SK-N-MC (cell line): Measurements from ENCODE around the gene ARPC1A.

ENCODE experiments used
- EZH2 ChIP-seq: fragments of 200-600 bp; sonication (generic); IDR thresholded peaks from one replicate; pipeline ENCODE4 v1.6.1; 2017; ENCODE audit warnings: antibody characterized with exemption
- POLR2AphosphoS5 ChIP-seq: IDR thresholded peaks from 2 replicates; pipeline ENCODE4 v1.6.1; 2012; ENCODE audit warnings: mild to moderate bottlenecking, low read depth, low read length, borderline replicate concordance

DNA sequence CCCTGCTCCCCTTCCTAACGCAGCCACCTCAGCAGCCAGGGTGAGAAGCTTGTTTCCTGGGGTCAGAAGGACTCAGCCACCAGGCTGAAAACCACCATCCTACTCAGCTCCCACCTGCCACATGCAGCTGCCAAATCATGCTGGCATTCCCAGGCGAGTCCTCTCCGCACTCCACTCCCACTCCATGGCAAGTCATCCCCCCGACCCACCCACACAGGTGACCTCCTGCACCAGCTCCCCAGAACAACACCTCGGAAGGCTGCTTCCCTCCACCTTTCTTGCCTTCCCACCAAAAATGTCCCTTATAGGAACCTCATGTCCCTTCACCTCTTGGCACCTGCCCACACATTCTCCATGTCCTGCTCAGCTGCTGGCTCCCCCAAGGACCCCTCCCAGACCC is 78.1 kb downstream of the ARPC1A start:
- TF ChIP-seq EZH2 (no peak), POLR2AphosphoS5 (no peak)
